BLaER1 treated with 17β-estradiol and CSF1 and Interleukin-3, amounts not matched to agents 10 nM and 100 nM (cell line): Measurements from ENCODE around the gene ZFYVE28.

Experiments used
- H3K27ac ChIP-seq, 11 experiments: shearing (Covaris generic); formaldehyde crosslinking; 2 replicates each; pipeline ENCODE4 v1.8.1; 2022
- H3K27me3 ChIP-seq, 11 experiments: shearing (Covaris generic); formaldehyde crosslinking; 2 replicates each; pipeline ENCODE4 v1.8.1; 2022
- H3K36me3 ChIP-seq, 11 experiments: shearing (Covaris generic); formaldehyde crosslinking; 2 replicates each; pipeline ENCODE4 v1.8.1; 2022
- H3K4me1 ChIP-seq, 10 experiments: shearing (Covaris generic); formaldehyde crosslinking; 2 replicates each; pipeline ENCODE4 v1.8.1; 2022
- H3K4me2 ChIP-seq, 11 experiments: shearing (Covaris generic); formaldehyde crosslinking; 2 replicates each; pipeline ENCODE4 v1.8.1; 2022
- H3K4me3 ChIP-seq, 10 experiments: shearing (Covaris generic); formaldehyde crosslinking; 2 replicates each; pipeline ENCODE4 v1.8.1; 2022
- H3K9ac ChIP-seq, 11 experiments: shearing (Covaris generic); formaldehyde crosslinking; 2 replicates each; pipeline ENCODE4 v1.8.1; 2022
- H3K9me3 ChIP-seq, 11 experiments: shearing (Covaris generic); formaldehyde crosslinking; replicated peaks in 1 of 11; 2 replicates each; pipeline ENCODE4 v1.8.1; 2022
- H4K20me1 ChIP-seq, 11 experiments: shearing (Covaris generic); formaldehyde crosslinking; 2 replicates each; pipeline ENCODE4 v1.8.1; 2022
- Cebpa-rat ChIP-seq, 11 experiments: shearing (Covaris generic); IDR thresholded peaks; 2 replicates each; pipeline ENCODE4 v1.8.1; 2022

ZFYVE28 gene

GRCh38 chr4:2273657-2274319, 144.7 kb downstream of the ZFYVE28 start:
- H3K27me3 ChIP-seq = no peaks in the 10 kb centered on the region
- no peaks in the 10 kb centered on the region; a peak in 1 of 22 replicates for H4K20me1 ChIP-seq
- no peak for TF ChIP-seq Cebpa-rat (IDR thresholded peaks at IDR 0.05)
- H3K27ac ChIP-seq = no peak overlapping the region
- peak overlapping the region in 2 of 11 experiments; percentile 33 to 49; a peak in 2 of 22 replicates for H3K4me2 ChIP-seq
- peak overlapping the region in 1 of 11 experiments; percentile 47; a peak in 1 of 22 replicates for H3K9ac ChIP-seq
- H3K4me3 ChIP-seq = no peak overlapping the region
- H3K4me1 ChIP-seq = peaks cover 9 to 24% (median 12%) of the 10 kb centered on the region in 10 experiments; a peak in 15 of 20 replicates
- no peaks in the 10 kb centered on the region for H3K9me3 ChIP-seq
- H3K36me3 ChIP-seq = no peaks in the 10 kb centered on the region

GRCh38 chr4:2273221-2273620, 145.2 kb downstream of the ZFYVE28 start:
- H3K27me3 ChIP-seq = no peaks in the 10 kb centered on the region
- no peaks in the 10 kb centered on the region for H3K36me3 ChIP-seq
- H3K27ac ChIP-seq = no peak overlapping the region
- peak overlapping the region in 10 of 11 experiments; percentile 8 to 52 (median 42); a peak in 15 of 22 replicates for H3K4me2 ChIP-seq
- H3K9me3 ChIP-seq = no peaks in the 10 kb centered on the region
- no peaks in the 10 kb centered on the region; a peak in 1 of 22 replicates for H4K20me1 ChIP-seq
- peak overlapping the region in 3 of 11 experiments; percentile 15 to 47 (median 25); a peak in 3 of 22 replicates for H3K9ac ChIP-seq
- no peak overlapping the region for H3K4me3 ChIP-seq
- no peak for TF ChIP-seq Cebpa-rat (IDR thresholded peaks at IDR 0.05)
- peaks cover 9 to 21% (median 12%) of the 10 kb centered on the region in 10 experiments; a peak in 15 of 20 replicates for H3K4me1 ChIP-seq

DNA sequence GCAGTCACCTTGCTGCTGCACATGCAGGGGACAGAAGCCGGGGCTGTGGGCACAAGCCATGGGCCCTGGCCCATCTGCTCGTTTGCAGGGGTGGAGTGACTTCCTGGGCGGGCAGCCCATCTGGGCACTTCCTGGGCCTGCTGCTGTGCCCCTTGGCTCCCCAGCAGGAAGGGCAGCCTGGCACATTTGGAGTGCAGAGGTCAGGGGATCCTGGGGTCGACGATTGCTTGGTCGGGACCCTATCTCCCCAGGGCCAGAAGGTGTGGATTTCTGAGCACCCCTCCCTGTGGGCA, 145.7 kb downstream of the ZFYVE28 start:
- no peak for TF ChIP-seq Cebpa-rat (IDR thresholded peaks at IDR 0.05)
- Histone ChIP-seq H3K9me3 (no peaks in the 10 kb centered on the region), H3K9ac (peak overlapping the region in 3 of 11 experiments; percentile 15 to 47 (median 25); a peak in 4 of 22 replicates), H3K27ac (no peak overlapping the region), H3K36me3 (no peaks in the 10 kb centered on the region), H4K20me1 (no peaks in the 10 kb centered on the region; a peak in 1 of 22 replicates), H3K4me1 (peaks cover 9 to 20% (median 12%) of the 10 kb centered on the region in 10 experiments; a peak in 15 of 20 replicates), H3K27me3 (no peaks in the 10 kb centered on the region), H3K4me3 (no peak overlapping the region), H3K4me2 (peak overlapping the region in 10 of 11 experiments; percentile 8 to 52 (median 42); a peak in 17 of 22 replicates)

DNA sequence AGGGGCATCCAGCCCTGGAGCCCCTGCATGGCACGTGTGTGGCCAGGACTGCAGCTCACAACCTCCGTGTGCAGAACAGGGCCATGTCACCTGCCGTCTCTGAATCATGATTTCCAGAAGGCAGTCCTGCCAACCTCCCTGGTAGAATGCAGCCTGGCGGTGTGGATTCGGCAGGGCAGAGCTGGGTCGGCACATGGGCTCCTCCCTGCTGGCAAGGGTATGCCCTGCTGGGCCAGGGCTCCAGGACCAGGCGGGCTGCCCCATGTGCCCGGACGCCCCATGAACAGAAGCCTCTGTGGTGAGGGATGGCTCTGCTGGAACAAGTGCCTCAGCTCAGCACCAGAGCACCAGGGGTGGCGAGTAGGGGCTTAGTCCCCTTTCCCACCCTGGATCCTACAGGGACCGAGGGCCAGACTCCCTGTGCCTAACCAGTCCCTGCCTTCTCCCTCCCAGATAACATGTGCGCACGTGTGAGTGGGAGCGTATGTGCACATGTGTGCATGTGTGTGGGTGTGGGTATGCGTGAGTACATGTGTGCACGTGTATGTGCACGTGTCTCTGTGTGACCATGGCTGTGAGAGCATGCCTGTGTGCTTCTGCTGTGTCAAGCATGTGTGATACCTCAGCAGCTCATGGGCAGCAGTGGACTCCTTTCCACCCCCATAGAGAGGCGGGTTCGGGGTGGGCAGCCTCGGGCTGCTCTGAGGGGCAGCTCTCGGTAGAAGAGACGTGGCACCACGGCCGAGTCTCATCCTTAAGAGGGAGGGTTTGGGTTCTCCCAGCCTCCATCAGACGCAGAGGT, 146.2 kb downstream of the ZFYVE28 start:
- H3K9ac ChIP-seq = no peak overlapping the region; a peak in 2 of 22 replicates
- H4K20me1 ChIP-seq = no peaks in the 10 kb centered on the region; a peak in 1 of 22 replicates
- no peaks in the 10 kb centered on the region for H3K9me3 ChIP-seq
- H3K4me1 ChIP-seq = peaks cover 9 to 20% (median 12%) of the 10 kb centered on the region in 10 experiments; a peak in 15 of 20 replicates
- TF ChIP-seq Cebpa-rat (IDR thresholded peaks at IDR 0.05) = no peak
- no peak overlapping the region for H3K4me3 ChIP-seq
- no peaks in the 10 kb centered on the region for H3K36me3 ChIP-seq
- H3K4me2 ChIP-seq = peak overlapping the region in 10 of 11 experiments; percentile 8 to 52 (median 42); a peak in 14 of 22 replicates
- H3K27ac ChIP-seq = no peak overlapping the region
- no peaks in the 10 kb centered on the region for H3K27me3 ChIP-seq

GRCh38 chr4:2271279-2272025, 147.0 kb downstream of the ZFYVE28 start:
- Histone ChIP-seq H3K4me1 (peaks cover 9 to 20% (median 12%) of the 10 kb centered on the region in 10 experiments; a peak in 15 of 20 replicates), H3K9me3 (no peaks in the 10 kb centered on the region), H3K36me3 (no peaks in the 10 kb centered on the region), H3K9ac (no peak overlapping the region), H3K27ac (no peak overlapping the region), H4K20me1 (no peaks in the 10 kb centered on the region; a peak in 1 of 22 replicates), H3K4me3 (no peak overlapping the region), H3K4me2 (no peak overlapping the region), H3K27me3 (no peaks in the 10 kb centered on the region)
- no peak for TF ChIP-seq Cebpa-rat (IDR thresholded peaks at IDR 0.05)

DNA sequence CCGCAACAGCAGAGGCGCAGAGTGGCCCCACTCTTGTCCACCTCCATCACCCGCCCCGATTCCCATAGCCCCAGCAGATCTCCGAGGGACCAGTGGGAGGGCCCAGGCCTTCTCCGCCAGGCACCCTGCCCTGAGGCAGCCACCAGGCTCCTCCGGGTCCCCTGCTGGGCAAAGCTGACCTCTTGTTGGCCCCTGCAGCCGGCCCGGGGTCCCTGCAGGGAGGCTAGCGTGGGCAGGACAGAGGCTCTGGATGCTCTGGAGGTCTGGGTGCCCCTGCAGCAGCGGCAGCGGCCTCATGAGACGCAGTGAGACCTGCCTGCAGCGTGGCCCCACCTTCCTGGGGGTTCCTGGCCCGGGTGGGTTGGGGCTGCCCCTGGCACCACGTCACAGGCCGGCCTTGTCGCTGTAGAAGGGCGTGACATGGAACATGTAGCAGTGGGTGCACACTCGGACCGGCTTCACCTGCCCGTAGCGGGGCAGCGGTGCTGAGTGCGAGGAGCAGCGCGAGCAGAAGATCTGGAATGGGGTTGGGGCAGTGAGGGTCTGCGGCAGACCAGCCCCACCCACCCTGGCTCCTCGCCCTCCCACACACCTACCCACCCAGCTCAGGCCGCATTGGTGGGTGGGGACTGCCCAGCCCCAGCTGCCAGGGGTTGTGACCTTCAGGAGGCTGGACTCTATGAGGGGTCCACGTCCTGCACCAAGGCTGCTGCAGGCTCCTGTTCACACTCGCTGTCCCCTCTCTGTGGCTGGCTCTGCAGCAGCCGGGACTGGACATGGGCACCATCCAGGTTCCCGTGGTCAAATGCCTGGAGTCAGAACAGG, 147.9 kb downstream of the ZFYVE28 start:
- Histone ChIP-seq H3K9ac (no peak overlapping the region), H3K9me3 (no peaks in the 10 kb centered on the region), H3K36me3 (no peaks in the 10 kb centered on the region), H3K27ac (no peak overlapping the region), H3K4me1 (peaks cover 9 to 15% (median 10%) of the 10 kb centered on the region in 10 experiments; a peak in 15 of 20 replicates), H3K4me3 (no peak overlapping the region), H3K27me3 (no peaks in the 10 kb centered on the region), H4K20me1 (no peaks in the 10 kb centered on the region; a peak in 1 of 22 replicates), H3K4me2 (no peak overlapping the region)
- TF ChIP-seq Cebpa-rat (IDR thresholded peaks at IDR 0.05) = no peak

- no peak overlapping the region for H3K4me3 ChIP-seq
- H3K9me3 ChIP-seq = no peaks in the 10 kb centered on the region
- TF ChIP-seq Cebpa-rat (IDR thresholded peaks at IDR 0.05) = no peak
- no peak overlapping the region for H3K4me2 ChIP-seq
- H3K4me1 ChIP-seq = peaks cover 9 to 16% (median 11%) of the 10 kb centered on the region in 10 experiments; a peak in 16 of 20 replicates
- H4K20me1 ChIP-seq = no peaks in the 10 kb centered on the region; a peak in 1 of 22 replicates
- no peak overlapping the region for H3K27ac ChIP-seq
- H3K27me3 ChIP-seq = no peaks in the 10 kb centered on the region
- no peaks in the 10 kb centered on the region for H3K36me3 ChIP-seq
- no peak overlapping the region; a peak in 1 of 22 replicates for H3K9ac ChIP-seq
Measured at GRCh38 chr4:2269618-2270163, 148.8 kb downstream of the ZFYVE28 start.

GRCh38 chr4:2269206-2269531, 149.3 kb downstream of the ZFYVE28 start:
- Histone ChIP-seq H3K9ac (no peak overlapping the region), H3K27me3 (no peaks in the 10 kb centered on the region), H3K9me3 (no peaks in the 10 kb centered on the region), H3K4me3 (no peak overlapping the region), H3K4me2 (no peak overlapping the region), H3K36me3 (no peaks in the 10 kb centered on the region), H3K4me1 (peaks cover 9 to 21% (median 16%) of the 10 kb centered on the region in 10 experiments; a peak in 16 of 20 replicates), H4K20me1 (no peaks in the 10 kb centered on the region; a peak in 1 of 22 replicates), H3K27ac (no peak overlapping the region)
- no peak for TF ChIP-seq Cebpa-rat (IDR thresholded peaks at IDR 0.05)
